IMR-90 (cell line): ENCODE data around the gene MRGPRE.

Experiments used
- BHLHE40 ChIP-seq: fragments of 150-350 bp; IDR thresholded peaks from 2 replicates; pipeline ENCODE4 v1.6.1; 2016; ENCODE audit warnings: mild to moderate bottlenecking, low read depth, low read length
- CEBPB ChIP-seq: IDR thresholded peaks from 2 replicates; pipeline ENCODE4 v1.6.1; 2012; ENCODE audit warnings: low read depth, low read length, improper control_type of control experiment
- CTCF ChIP-seq: conservative IDR thresholded peaks from 2 replicates; pipeline ENCODE4 v1.5.1; 2012; ENCODE audit warnings: mild to moderate bottlenecking, low read depth, low read length, improper control_type of control experiment
- FOS ChIP-seq: fragments of 150-350 bp; IDR thresholded peaks from 2 replicates; pipeline ENCODE4 v1.6.1; 2016; ENCODE audit warnings: low read depth, low read length
- MAFK ChIP-seq: IDR thresholded peaks from 2 replicates; pipeline ENCODE4 v1.6.1; 2012; ENCODE audit warnings: low read depth, low read length, improper control_type of control experiment
- MXI1 ChIP-seq: IDR thresholded peaks from 2 replicates; pipeline ENCODE4 v1.6.1; 2012; ENCODE audit warnings: low read depth, mild to moderate bottlenecking, low read length, moderate library complexity, borderline replicate concordance
- POLR2A ChIP-seq: IDR thresholded peaks from 2 replicates; pipeline ENCODE4 v1.6.1; 2012; ENCODE audit warnings: mild to moderate bottlenecking, low read depth, low read length
- RAD21 ChIP-seq: IDR thresholded peaks from 2 replicates; pipeline ENCODE4 v1.6.1; 2012; ENCODE audit warnings: low read length, improper control_type of control experiment
- RCOR1 ChIP-seq: IDR thresholded peaks from 2 replicates; pipeline ENCODE4 v1.6.1; 2012; ENCODE audit warnings: mild to moderate bottlenecking, low read length, improper control_type of control experiment; ENCODE audit not compliant: insufficient replicate concordance
- RFX5 ChIP-seq: IDR thresholded peaks from 2 replicates; pipeline ENCODE4 v1.8.0; 2012; ENCODE audit warnings: low read depth, mild to moderate bottlenecking, low read length, moderate library complexity
- SMC3 ChIP-seq: fragments of 150-350 bp; IDR thresholded peaks from 2 replicates; pipeline ENCODE4 v1.6.1; 2016; ENCODE audit warnings: low read depth, mild to moderate bottlenecking, antibody characterized with exemption, low read length, moderate library complexity
- USF2 ChIP-seq: fragments of 150-350 bp; IDR thresholded peaks from 2 replicates; pipeline ENCODE4 v1.6.1; 2017; ENCODE audit warnings: mild to moderate bottlenecking, antibody characterized with exemption, low read length, low read depth
- TF ChIP-seq, protein P1 (sequence below): fragments of 150-350 bp; IDR thresholded peaks from 2 replicates; pipeline ENCODE4 v1.6.1; 2016; ENCODE audit warnings: low read depth, mild to moderate bottlenecking, low read length, moderate library complexity, borderline replicate concordance

- TF ChIP-seq CTCF (no peak), RAD21 (no peak), USF2 (no peak), RCOR1 (no peak), BHLHE40 (no peak), SMC3 (no peak), RFX5 (no peak), FOS (no peak), POLR2A (no peak), MAFK (no peak), MXI1 (no peak), CEBPB (no peak)
- TF ChIP-seq, protein P1, sequence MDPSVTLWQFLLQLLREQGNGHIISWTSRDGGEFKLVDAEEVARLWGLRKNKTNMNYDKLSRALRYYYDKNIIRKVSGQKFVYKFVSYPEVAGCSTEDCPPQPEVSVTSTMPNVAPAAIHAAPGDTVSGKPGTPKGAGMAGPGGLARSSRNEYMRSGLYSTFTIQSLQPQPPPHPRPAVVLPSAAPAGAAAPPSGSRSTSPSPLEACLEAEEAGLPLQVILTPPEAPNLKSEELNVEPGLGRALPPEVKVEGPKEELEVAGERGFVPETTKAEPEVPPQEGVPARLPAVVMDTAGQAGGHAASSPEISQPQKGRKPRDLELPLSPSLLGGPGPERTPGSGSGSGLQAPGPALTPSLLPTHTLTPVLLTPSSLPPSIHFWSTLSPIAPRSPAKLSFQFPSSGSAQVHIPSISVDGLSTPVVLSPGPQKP = no peak
Observed at GRCh38 chr11:3189886-3190583, 42.2 kb downstream of the MRGPRE start.
